ENCODE measurements around the gene RBM33.

RBM33 gene

DNA sequence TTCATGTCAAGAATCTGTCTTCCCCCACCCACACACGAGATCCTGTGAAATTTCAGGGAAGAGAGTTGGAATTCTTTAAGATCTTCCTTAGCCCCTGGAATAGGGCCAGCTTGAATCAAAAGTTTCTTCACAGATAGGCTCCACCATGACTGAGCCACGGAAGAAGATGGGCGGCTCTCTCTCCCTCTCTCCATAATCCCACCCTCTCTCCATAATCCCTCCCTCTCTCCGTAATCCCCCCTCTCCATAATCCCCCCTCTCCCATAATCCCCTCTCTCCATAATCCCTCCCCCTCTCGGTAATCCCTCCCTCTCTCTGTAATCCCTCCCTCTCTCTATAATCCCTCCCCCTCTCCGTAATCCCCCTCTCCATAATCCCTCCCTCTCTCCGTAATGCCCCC is 147.4 kb downstream of the RBM33 start:
- Histone ChIP-seq H3K9ac (ENCODE audit: low read length) (no peak overlapping the region), H2AFZ (ENCODE audit: low read length) (no peak overlapping the region), H3K4me2 (ENCODE audit: low read length) (no peak overlapping the region), H3F3A (ENCODE audit: insufficient read depth, low read length) (no peaks in the 10 kb centered on the region), H4K20me1 (ENCODE audit: insufficient read depth, low read length) (no peaks in the 10 kb centered on the region), H3K9me3 (ENCODE audit: low read length) (no peaks in the 10 kb centered on the region), H3K79me2 (ENCODE audit: insufficient read depth, low read length) (no peaks in the 10 kb centered on the region), H3K36me3 (ENCODE audit: insufficient read depth, low read length) (no peaks in the 10 kb centered on the region), H3K4me3 (ENCODE audit: low read depth, low read length, poor library complexity, severe bottlenecking) (no peak overlapping the region), H3K4me1 (ENCODE audit: insufficient read depth, low read length, severe bottlenecking) (no peaks in the 10 kb centered on the region), H3K27ac (ENCODE audit: low read depth, low read length, poor library complexity, severe bottlenecking) (no peak overlapping the region), H3K27me3 (ENCODE audit: insufficient read depth, low read length) (no peaks in the 10 kb centered on the region), H3K9me2 (ENCODE audit: low read depth, low read length) (no peaks in the 10 kb centered on the region)
- TF ChIP-seq EZH2 (IDR thresholded peaks at IDR 0.05; ENCODE audit: borderline replicate concordance, low read length), result no peak
- TF ChIP-seq, protein P1, sequence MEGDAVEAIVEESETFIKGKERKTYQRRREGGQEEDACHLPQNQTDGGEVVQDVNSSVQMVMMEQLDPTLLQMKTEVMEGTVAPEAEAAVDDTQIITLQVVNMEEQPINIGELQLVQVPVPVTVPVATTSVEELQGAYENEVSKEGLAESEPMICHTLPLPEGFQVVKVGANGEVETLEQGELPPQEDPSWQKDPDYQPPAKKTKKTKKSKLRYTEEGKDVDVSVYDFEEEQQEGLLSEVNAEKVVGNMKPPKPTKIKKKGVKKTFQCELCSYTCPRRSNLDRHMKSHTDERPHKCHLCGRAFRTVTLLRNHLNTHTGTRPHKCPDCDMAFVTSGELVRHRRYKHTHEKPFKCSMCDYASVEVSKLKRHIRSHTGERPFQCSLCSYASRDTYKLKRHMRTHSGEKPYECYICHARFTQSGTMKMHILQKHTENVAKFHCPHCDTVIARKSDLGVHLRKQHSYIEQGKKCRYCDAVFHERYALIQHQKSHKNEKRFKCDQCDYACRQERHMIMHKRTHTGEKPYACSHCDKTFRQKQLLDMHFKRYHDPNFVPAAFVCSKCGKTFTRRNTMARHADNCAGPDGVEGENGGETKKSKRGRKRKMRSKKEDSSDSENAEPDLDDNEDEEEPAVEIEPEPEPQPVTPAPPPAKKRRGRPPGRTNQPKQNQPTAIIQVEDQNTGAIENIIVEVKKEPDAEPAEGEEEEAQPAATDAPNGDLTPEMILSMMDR (IDR thresholded peaks at IDR 0.05; ENCODE audit: low read length), result no peak

DNA sequence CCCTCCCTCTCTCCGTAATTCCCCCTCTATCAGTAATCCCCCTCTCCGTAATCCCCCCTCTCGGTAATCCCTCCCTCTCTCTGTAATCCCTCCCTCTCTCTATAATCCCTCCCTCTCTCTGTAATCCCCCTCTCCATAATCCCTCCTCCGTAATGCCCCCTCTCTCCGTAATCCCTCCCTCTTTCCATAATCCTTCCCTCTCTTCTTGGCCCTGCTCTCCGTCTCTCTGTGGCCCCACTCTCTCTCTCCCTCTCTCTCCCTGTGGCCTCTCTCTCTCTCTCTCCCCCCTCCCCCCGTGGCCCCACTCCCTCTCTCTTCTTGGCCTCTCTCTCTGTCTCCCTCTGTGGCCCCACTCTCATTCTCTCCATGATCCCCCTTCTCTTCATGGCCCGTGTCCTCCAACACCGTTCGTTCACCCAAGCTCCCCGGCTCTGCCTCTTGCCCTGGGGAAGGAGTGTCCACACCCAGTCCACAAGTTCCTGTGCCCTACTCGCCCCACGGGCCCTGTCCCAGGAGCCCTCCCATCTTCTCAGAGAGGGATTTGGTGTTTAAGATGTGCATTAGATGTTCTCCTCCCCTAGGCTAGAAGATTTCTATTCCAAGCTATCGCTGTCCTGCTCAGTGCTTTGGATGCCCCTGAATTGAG is 148.0 kb downstream of the RBM33 start:
- no peak for TF ChIP-seq EZH2 (IDR thresholded peaks at IDR 0.05; ENCODE audit: borderline replicate concordance, low read length)
- TF ChIP-seq, protein P1 (IDR thresholded peaks at IDR 0.05; ENCODE audit: low read length), result no peak
- no peaks in the 10 kb centered on the region for H3K9me3 ChIP-seq (ENCODE audit: low read length)
- H3K9ac ChIP-seq (ENCODE audit: low read length), result no peak overlapping the region
- H3K4me1 ChIP-seq (ENCODE audit: insufficient read depth, low read length, severe bottlenecking), result no peaks in the 10 kb centered on the region
- H3K4me2 ChIP-seq (ENCODE audit: low read length), result no peak overlapping the region
- no peaks in the 10 kb centered on the region for H3K36me3 ChIP-seq (ENCODE audit: insufficient read depth, low read length)
- H3K79me2 ChIP-seq (ENCODE audit: insufficient read depth, low read length), result no peaks in the 10 kb centered on the region
- no peak overlapping the region for H2AFZ ChIP-seq (ENCODE audit: low read length)
- no peaks in the 10 kb centered on the region for H3K27me3 ChIP-seq (ENCODE audit: insufficient read depth, low read length)
- no peak overlapping the region for H3K4me3 ChIP-seq (ENCODE audit: low read depth, low read length, poor library complexity, severe bottlenecking)
- no peak overlapping the region for H3K27ac ChIP-seq (ENCODE audit: low read depth, low read length, poor library complexity, severe bottlenecking)
- no peaks in the 10 kb centered on the region for H4K20me1 ChIP-seq (ENCODE audit: insufficient read depth, low read length)
- no peaks in the 10 kb centered on the region for H3F3A ChIP-seq (ENCODE audit: insufficient read depth, low read length)
- no peaks in the 10 kb centered on the region for H3K9me2 ChIP-seq (ENCODE audit: low read depth, low read length)

DNA sequence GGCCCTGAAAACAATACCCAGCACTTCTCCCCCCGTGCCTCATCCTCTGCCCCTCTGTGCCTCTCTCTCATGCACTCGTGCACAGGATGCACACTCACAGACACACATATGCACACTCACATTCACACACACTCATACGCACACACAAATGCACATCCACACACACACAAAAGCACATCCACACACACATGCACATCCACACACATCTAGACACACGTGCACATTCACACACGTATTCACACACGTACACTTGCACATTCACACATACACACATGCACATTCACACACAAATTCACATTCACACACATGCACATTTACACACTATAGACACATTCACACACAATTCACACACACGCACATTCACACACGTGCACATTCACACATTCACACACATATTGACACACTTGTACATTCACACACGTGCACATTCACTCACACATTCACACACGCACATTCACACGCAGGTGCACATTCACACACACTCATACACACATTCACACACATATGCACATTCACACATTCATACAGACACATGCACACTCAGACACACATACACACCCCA is 148.6 kb downstream of the RBM33 start:
- TF ChIP-seq, protein P1 (IDR thresholded peaks at IDR 0.05; ENCODE audit: low read length), result no peak
- TF ChIP-seq EZH2 (IDR thresholded peaks at IDR 0.05; ENCODE audit: borderline replicate concordance, low read length), result no peak
- H3K9me2 ChIP-seq (ENCODE audit: low read depth, low read length), result no peaks in the 10 kb centered on the region
- no peak overlapping the region for H3K9ac ChIP-seq (ENCODE audit: low read length)

More for the DNA sequence above, 148.6 kb downstream of the RBM33 start:
- Histone ChIP-seq H3K27ac (ENCODE audit: low read depth, low read length, poor library complexity, severe bottlenecking) (no peak overlapping the region), H3K36me3 (ENCODE audit: insufficient read depth, low read length) (no peaks in the 10 kb centered on the region), H2AFZ (ENCODE audit: low read length) (no peak overlapping the region), H3K4me2 (ENCODE audit: low read length) (no peak overlapping the region), H4K20me1 (ENCODE audit: insufficient read depth, low read length) (no peaks in the 10 kb centered on the region), H3K9me3 (ENCODE audit: low read length) (no peaks in the 10 kb centered on the region), H3F3A (ENCODE audit: insufficient read depth, low read length) (no peaks in the 10 kb centered on the region), H3K79me2 (ENCODE audit: insufficient read depth, low read length) (no peaks in the 10 kb centered on the region), H3K4me3 (ENCODE audit: low read depth, low read length, poor library complexity, severe bottlenecking) (no peak overlapping the region), H3K4me1 (ENCODE audit: insufficient read depth, low read length, severe bottlenecking) (no peaks in the 10 kb centered on the region), H3K27me3 (ENCODE audit: insufficient read depth, low read length) (no peaks in the 10 kb centered on the region)
